HepG2 (cell line): ENCODE results near the gene ZBTB34. TPM values are rescaled to one million over a fixed set of nuclear protein-coding genes. Genes with fewer than 3 reads are reported as not detected.

Experiments
- FOXA1 ChIP-seq, 2 experiments: fragments of 450-650 bp in 1 of 2; sonication (generic) in 1 of 2; formaldehyde crosslinking in 1 of 2; IDR thresholded peaks; 2 replicates each; pipeline versions ENCODE4 v1.4.0 to v1.6.1; 2016 to 2020; ENCODE audit warnings: missing genetic modification reagents in 1 of 2
- HMGA1 ChIP-seq: sonication (generic); formaldehyde crosslinking; conservative IDR thresholded peaks from 2 replicates; pipeline ENCODE4 v1.4.0; 2020; ENCODE audit warnings: missing genetic modification reagents
- HNRNPUL1 ChIP-seq: fragments of 200-400 bp; formaldehyde crosslinking; IDR thresholded peaks from 2 replicates; pipeline ENCODE4 v1.6.1; 2017; ENCODE audit warnings: low read depth, mild to moderate bottlenecking, low read length, moderate library complexity
- NFKB2 ChIP-seq: sonication (generic); formaldehyde crosslinking; IDR thresholded peaks from 2 replicates; pipeline ENCODE4 v1.4.0; 2020; ENCODE audit warnings: missing genetic modification reagents, borderline replicate concordance
- NR2F1 ChIP-seq, 2 experiments: fragments of 450-650 bp in 1 of 2; formaldehyde crosslinking in 1 of 2; IDR thresholded peaks; 2 replicates each; pipeline versions ENCODE4 v1.5.0 to v1.6.1; 2016 to 2020; ENCODE audit warnings: mild to moderate bottlenecking in 1 of 2, missing compliant biosample characterization in 1 of 2, missing genetic modification reagents in 1 of 2, moderate library complexity in 1 of 2
- PITX1 ChIP-seq: sonication (generic); formaldehyde crosslinking; IDR thresholded peaks from 2 replicates; pipeline ENCODE4 v1.5.1; 2020; ENCODE audit warnings: mild to moderate bottlenecking, missing genetic modification reagents
- RBM22 ChIP-seq: fragments of 200-400 bp; formaldehyde crosslinking; optimal IDR thresholded peaks from 2 replicates; pipeline ENCODE3; 2017; ENCODE audit warnings: mild to moderate bottlenecking, low read length, moderate library complexity
- SAFB2 ChIP-seq: sonication (generic); formaldehyde crosslinking; IDR thresholded peaks from 2 replicates; pipeline ENCODE4 v1.5.1; 2020; ENCODE audit warnings: missing genetic modification reagents, low read depth, mild to moderate bottlenecking, borderline replicate concordance
- SMC3 ChIP-seq: IDR thresholded peaks from 2 replicates; pipeline ENCODE4 v1.6.1; 2011; ENCODE audit warnings: low read length, improper control_type of control experiment
- TBL1XR1 ChIP-seq: fragments of 150-350 bp; IDR thresholded peaks from 2 replicates; pipeline ENCODE4 v1.6.1; 2014; ENCODE audit warnings: borderline replicate concordance, low read length; ENCODE audit not compliant: partially characterized antibody
- TBP ChIP-seq: sonication (generic); formaldehyde crosslinking; IDR thresholded peaks from 2 replicates; pipeline ENCODE4 v1.5.0; 2020; ENCODE audit warnings: missing genetic modification reagents
- ZBED4 ChIP-seq: sonication (generic); formaldehyde crosslinking; IDR thresholded peaks from 2 replicates; pipeline ENCODE4 v1.4.0; 2020; ENCODE audit warnings: missing genetic modification reagents, borderline replicate concordance
- ZEB1 ChIP-seq: IDR thresholded peaks from 2 replicates; pipeline ENCODE4 v1.6.1; 2012; ENCODE audit warnings: mild to moderate bottlenecking, low read depth, inconsistent platforms; ENCODE audit not compliant: insufficient replicate concordance
- ZNF12 ChIP-seq: sonication (generic); formaldehyde crosslinking; IDR thresholded peaks from 2 replicates; pipeline ENCODE4 v1.5.0; 2020; ENCODE audit warnings: missing genetic modification reagents
- ZNF121 ChIP-seq: sonication (generic); formaldehyde crosslinking; IDR thresholded peaks from 2 replicates; pipeline ENCODE4 v1.5.0; 2020; ENCODE audit warnings: mild to moderate bottlenecking, missing genetic modification reagents
- ZNF292 ChIP-seq: sonication (generic); formaldehyde crosslinking; IDR thresholded peaks from 2 replicates; pipeline ENCODE4 v1.8.1; 2022; ENCODE audit warnings: mild to moderate bottlenecking, low read depth, missing genetic modification reagents, borderline replicate concordance
- ZNF335 ChIP-seq: sonication (generic); formaldehyde crosslinking; IDR thresholded peaks from 2 replicates; pipeline ENCODE4 v1.4.0; 2020; ENCODE audit warnings: missing genetic modification reagents
- ZNF343 ChIP-seq: sonication (generic); formaldehyde crosslinking; IDR thresholded peaks from 2 replicates; pipeline ENCODE4 v1.4.0; 2020; ENCODE audit warnings: mild to moderate bottlenecking, missing genetic modification reagents
- ZNF354B ChIP-seq: sonication (generic); formaldehyde crosslinking; IDR thresholded peaks from 2 replicates; pipeline ENCODE4 v1.8.0; 2022; ENCODE audit warnings: mild to moderate bottlenecking, missing genetic modification reagents
- ZNF430 ChIP-seq: sonication (generic); formaldehyde crosslinking; IDR thresholded peaks from 2 replicates; pipeline ENCODE4 v1.9.0; 2021; ENCODE audit warnings: mild to moderate bottlenecking, missing genetic modification reagents
- ZNF788 ChIP-seq: sonication (generic); formaldehyde crosslinking; IDR thresholded peaks from 2 replicates; pipeline ENCODE4 v1.5.0; 2020; ENCODE audit warnings: mild to moderate bottlenecking, missing genetic modification reagents, borderline replicate concordance
- ZNF883 ChIP-seq: sonication (generic); formaldehyde crosslinking; IDR thresholded peaks from 2 replicates; pipeline ENCODE4 v1.5.1; 2020; ENCODE audit warnings: mild to moderate bottlenecking, missing genetic modification reagents; ENCODE audit errors: not compliant biosample characterization
- ZSCAN31 ChIP-seq: sonication (generic); formaldehyde crosslinking; IDR thresholded peaks from 2 replicates; pipeline ENCODE4 v1.5.0; 2020; ENCODE audit warnings: low read depth, mild to moderate bottlenecking, missing genetic modification reagents
- polyA plus RNA-seq, 8 experiments: library from polyadenylated mRNA; depleted of rRNA in 3 of 8; stranded (reverse) in 7 of 8; unstranded in 1 of 8; fragments of >200 nt; fragmentation: Illumina TruSeq in 4 of 8; extraction: Trizol in 4 of 8; gene quantifications; 2 replicates each; pipeline versions ENCODE4 v1.2.1 to v1.2.3, GENCODE V29; 2011 to 2016; ENCODE audit warnings: low read depth in 4 of 8, missing spikeins in 1 of 8, mixed read lengths in 1 of 8; ENCODE audit not compliant: insufficient read depth in 1 of 8
- total RNA-seq, 5 experiments: library from RNA; depleted of rRNA; stranded (reverse); fragments of >200 nt; fragmentation: Illumina TruSeq; extraction: Trizol; gene quantifications; 2 replicates each; pipeline ENCODE4 v1.2.3, GENCODE V29; 2016; ENCODE audit warnings: low read depth in 1 of 5
- TF ChIP-seq, protein P1 (sequence below): sonication (generic); formaldehyde crosslinking; IDR thresholded peaks from 2 replicates; pipeline ENCODE4 v1.8.0; 2022; ENCODE audit warnings: mild to moderate bottlenecking, missing genetic modification reagents, moderate library complexity
- TF ChIP-seq, protein P2 (sequence below): IDR thresholded peaks from 2 replicates; pipeline ENCODE4 v1.6.1; 2016; ENCODE audit warnings: missing compliant biosample characterization, missing genetic modification reagents, borderline replicate concordance
- TF ChIP-seq, protein P3 (sequence below): sonication (generic); formaldehyde crosslinking; IDR thresholded peaks from 2 replicates; pipeline ENCODE4 v1.4.0; 2020; ENCODE audit warnings: missing genetic modification reagents

The ZBTB34 gene
- total and polyA plus RNA-seq, 2 of the 13 experiments (the other 11 are each of a cell fraction or from before 2014, with no cell fraction given) = 5.9 to 8.7 TPM

- TF ChIP-seq ZNF121 (CRISPR knock-in tag) (no peak), NR2F1 (CRISPR knock-in tag; IDR thresholded peaks at IDR 0.05) (no peak), FOXA1 (IDR thresholded peaks at IDR 0.05) (no peak), FOXA1 (CRISPR knock-in tag; IDR thresholded peaks at IDR 0.05) (no peak), TBP (no peak), ZNF12 (CRISPR knock-in tag) (no peak), HMGA1 (no peak), SMC3 (no peak), RBM22 (peak; percentile 35), ZNF335 (no peak), TBL1XR1 (no peak), ZNF430 (no peak), ZEB1 (no peak), ZBED4 (CRISPR knock-in tag) (no peak), ZNF883 (CRISPR knock-in tag) (no peak), ZNF788 (CRISPR knock-in tag) (no peak), ZSCAN31 (CRISPR knock-in tag) (no peak), NFKB2 (CRISPR knock-in tag) (no peak), HNRNPUL1 (no peak), ZNF354B (CRISPR knock-in tag) (no peak), ZNF343 (CRISPR knock-in tag) (no peak), SAFB2 (CRISPR knock-in tag) (no peak), ZNF292 (CRISPR knock-in tag) (no peak), PITX1 (CRISPR knock-in tag) (no peak)
- TF ChIP-seq, protein P1, sequence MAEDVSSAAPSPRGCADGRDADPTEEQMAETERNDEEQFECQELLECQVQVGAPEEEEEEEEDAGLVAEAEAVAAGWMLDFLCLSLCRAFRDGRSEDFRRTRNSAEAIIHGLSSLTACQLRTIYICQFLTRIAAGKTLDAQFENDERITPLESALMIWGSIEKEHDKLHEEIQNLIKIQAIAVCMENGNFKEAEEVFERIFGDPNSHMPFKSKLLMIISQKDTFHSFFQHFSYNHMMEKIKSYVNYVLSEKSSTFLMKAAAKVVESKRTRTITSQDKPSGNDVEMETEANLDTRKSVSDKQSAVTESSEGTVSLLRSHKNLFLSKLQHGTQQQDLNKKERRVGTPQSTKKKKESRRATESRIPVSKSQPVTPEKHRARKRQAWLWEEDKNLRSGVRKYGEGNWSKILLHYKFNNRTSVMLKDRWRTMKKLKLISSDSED = no peak
- TF ChIP-seq, protein P2, sequence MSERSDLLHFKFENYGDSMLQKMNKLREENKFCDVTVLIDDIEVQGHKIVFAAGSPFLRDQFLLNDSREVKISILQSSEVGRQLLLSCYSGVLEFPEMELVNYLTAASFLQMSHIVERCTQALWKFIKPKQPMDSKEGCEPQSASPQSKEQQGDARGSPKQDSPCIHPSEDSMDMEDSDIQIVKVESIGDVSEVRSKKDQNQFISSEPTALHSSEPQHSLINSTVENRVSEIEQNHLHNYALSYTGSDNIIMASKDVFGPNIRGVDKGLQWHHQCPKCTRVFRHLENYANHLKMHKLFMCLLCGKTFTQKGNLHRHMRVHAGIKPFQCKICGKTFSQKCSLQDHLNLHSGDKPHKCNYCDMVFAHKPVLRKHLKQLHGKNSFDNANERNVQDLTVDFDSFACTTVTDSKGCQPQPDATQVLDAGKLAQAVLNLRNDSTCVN (CRISPR knock-in tag) = no peak
- TF ChIP-seq, protein P3, sequence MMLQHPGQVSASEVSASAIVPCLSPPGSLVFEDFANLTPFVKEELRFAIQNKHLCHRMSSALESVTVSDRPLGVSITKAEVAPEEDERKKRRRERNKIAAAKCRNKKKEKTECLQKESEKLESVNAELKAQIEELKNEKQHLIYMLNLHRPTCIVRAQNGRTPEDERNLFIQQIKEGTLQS (CRISPR knock-in tag) = no peak
These were observed 24.7 kb downstream of the ZBTB34 start (continued) for GRCh38 chr9:126885131-126885641.
